GM18867 (cell line): ENCODE results near the gene ABHD17C.

Experiments
- ATAC-seq: cut with Tn5 transposase; IDR thresholded peaks from one replicate; pipeline ENCODE4 v1.9.1; 2021; ENCODE audit warnings: mild to moderate bottlenecking, moderate library complexity; ENCODE audit not compliant: unreplicated experiment

ABHD17C gene

DNA sequence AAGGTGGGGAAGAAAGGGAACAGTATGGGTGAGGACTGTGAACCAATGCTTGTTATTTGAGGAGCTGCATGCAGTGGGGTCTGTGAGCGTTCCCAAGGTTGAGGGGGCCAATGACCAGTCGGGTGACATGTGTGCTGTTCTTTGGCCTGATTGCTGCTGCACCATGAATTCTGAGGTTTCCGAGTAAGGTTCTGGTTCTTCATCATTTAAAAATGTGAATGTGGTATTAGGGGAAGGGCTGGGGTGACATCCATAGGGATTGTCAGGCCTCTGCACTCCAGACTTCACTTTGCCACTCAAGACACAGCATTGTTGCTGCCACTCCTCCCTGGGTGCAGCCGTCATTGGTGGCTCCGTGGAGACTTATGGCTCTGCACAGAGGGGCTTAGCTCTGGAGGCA lies 32.5 kb downstream of the ABHD17C start:
- no peak for ATAC-seq

DNA sequence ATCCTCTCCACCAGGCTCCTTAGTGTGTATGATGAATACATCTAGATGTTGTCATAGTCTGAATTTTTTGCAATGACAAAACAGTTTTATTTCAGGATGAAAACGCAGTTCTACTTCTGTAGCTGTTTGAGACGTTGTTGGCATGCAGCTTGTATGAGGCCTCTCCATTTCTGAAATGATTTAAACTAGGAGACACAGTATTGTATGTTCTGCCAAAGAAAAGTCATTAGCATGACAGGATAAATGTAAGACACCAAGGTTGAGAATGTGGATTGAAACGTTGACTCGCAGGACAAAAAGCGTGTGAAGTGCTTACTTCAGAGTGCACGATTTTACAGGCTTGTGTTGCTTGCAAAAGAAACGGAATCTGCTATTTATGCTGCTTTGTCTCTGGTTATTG lies 35.3 kb downstream of the ABHD17C start:
- no peak for ATAC-seq

DNA sequence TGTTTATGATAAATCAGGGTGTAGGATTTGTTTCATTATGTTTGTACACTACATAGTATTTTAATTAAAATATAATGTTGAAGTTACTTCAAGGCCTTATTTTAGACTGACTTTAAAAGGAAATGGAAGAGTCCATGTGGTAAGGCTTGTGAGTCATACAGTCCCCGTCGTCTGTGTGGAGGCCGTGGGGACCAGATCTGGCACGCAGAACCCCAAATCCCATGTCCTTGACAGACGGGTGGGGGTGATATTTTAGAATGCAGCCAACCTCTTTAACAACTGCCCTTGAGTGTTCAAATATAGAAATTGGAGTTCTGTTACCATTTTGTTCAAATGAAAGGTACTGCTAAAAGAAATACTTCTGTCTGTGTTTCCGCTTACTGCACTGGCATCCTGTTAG lies 35.8 kb downstream of the ABHD17C start:
- no peak for ATAC-seq

DNA sequence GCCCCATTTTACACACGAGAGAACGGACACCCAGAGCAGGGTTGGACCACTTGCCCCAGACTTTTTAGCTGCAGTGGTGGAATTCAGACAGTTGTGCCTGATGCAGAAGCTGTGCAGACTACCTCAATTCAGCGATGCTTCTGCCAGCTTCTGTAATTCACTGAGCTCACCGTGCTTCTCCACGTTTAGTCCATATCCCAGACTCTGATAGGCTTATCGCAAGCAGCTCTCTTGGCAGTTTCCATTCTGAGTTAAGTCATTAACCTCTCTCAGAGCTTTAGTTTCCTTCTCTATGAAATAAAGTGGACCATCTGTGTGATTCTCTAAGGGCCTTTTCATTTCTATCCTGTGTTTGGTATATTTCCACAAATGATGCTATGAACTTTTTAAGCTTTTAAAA lies 37.1 kb downstream of the ABHD17C start:
- ATAC-seq, result no peak

DNA sequence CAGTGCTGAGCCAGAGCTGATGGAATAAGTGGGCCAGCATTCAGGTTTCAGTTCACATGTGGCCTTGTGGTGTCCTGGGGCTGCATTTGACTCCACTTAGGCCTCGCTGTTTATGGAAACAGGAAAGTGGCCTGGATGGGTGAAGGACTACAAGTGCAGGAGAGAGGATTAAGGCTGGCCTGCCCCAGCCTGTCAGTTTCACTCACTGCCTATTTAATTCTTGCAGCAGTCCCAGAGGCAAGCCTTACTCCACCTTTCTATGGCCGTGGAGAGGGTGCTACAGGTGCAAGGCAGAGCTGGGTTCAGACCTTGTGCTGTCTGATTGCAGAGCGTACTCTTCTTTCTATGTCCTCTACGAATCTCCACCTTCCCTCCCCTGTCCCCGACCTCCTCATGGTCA lies 37.7 kb downstream of the ABHD17C start:
- no peak for ATAC-seq

DNA sequence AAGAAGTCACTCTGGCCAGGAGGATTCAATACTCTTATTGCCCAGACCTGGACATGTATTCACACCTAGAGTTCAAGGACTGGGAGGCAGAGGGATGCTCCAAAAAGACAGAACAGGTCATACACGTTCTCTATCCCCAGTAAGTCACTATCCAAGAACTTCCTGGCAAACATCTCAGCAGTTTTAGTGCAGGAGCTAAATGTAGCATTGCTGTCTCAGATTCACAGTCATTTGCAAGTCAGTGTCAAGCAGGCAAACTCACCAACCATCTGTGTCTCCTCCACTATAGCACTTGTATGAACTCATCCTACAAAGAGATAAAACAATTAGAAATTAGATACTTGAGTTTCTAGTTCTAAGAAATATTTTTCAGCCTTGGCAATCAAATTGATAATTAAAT lies 38.4 kb downstream of the ABHD17C start:
- ATAC-seq, result no peak

DNA sequence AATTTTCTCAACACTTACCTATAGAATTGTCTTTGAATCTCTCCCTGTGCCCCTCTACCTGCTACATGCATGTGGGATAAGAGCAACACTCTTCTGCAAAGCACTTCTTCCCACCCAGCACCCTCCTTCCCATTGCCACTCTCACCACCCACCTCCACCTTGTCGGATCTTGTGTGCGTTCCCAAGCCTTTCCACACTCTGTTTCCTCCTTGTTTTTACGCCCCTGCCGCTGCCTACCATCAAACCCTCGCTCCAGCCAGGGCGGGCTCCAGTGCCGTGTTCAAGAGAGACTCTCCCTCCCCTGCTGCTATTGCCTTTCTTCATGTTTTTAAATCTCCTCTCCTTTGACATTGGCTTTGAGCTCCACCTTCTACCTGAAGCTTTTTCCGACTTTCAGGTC lies 40.2 kb downstream of the ABHD17C start:
- no peak for ATAC-seq

DNA sequence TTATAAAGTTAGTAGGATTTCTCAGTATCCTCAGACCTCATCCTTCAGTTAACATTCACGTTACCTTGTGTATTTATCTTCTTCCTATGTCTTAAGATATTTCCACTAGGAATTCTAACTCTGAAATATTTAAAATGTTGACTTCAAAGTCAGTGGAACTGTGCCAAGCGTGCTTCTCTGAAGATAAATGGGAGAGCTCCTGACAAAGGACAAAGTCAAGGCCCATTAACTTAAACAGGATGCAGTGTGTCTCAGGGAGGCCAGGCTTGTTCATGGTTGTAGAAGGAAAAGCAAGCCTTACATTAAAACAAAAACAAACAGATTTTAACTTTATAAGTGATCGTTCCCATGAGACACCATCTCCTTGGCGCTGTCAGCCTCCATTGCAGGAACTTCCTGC lies 41.5 kb downstream of the ABHD17C start:
- ATAC-seq, result no peak

DNA sequence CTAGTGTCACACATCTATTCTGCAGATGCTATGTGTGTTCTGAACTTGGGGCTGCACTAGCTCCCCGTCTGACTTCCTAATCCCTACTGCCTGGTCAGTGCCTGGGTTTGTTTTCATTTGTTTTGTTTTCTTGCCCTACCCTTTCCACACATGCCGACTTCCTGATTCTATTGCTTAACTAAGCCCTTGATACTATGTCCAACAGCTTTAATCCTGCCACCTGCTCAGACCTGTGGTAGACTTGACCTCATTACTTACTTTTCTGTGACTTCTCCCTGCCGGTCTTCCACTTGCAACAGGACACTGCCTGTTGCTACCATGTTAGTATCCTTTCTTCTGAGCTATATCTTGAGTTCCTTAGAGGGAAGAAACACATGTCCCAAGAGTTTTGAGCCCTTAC lies 44.8 kb downstream of the ABHD17C start:
- ATAC-seq, result no peak

DNA sequence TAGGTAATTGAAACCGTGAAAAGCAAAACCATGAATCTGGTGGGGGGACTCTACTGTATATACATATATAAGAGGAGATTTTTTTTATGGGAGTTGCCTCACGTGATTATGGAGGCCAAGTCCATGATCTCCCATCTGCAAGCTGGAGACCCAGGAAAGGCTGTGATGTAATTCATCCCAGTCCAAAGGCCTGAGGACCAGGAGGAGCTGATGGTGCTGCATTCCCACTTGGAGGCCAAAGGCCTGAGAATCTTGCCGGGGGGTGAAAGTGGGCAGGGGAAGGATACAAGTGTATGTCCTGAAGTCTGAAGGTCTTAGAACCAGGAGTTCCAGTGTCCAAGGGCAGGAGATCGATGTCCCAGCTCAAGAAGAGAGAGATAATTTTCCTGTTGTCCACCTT lies 47.0 kb downstream of the ABHD17C start:
- ATAC-seq, result no peak

DNA sequence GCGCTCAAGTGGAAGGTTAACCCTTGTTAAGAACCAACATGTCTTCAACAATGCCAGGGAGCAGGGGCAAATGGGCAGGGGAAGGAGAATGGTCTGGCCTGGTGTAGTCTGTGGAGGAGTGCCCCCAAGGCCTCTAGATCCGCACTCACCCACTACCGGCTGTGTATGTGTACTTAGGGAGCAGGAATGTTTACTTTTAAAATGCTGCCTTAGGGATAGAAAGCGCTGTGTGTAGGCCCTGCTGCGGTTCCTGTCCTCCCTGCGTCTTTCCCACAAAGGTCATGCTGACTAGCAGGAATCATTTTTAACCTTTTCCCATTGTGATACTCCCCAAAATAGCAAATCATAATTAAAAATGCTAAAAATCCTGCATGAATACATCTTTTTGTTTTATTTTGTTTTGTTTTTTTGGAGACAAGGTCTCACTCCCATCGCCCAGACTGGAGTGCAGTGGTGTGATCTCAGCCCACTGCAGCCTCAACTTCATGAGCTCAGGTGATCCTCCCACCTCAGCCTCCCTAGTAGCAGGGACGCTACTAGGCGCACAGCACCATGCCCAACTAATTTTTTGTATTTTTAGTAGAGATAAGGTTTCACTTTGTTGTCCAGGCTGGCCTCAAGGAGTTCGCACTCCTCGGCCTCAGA lies 48.2 kb downstream of the ABHD17C start:
- no peak for ATAC-seq

DNA sequence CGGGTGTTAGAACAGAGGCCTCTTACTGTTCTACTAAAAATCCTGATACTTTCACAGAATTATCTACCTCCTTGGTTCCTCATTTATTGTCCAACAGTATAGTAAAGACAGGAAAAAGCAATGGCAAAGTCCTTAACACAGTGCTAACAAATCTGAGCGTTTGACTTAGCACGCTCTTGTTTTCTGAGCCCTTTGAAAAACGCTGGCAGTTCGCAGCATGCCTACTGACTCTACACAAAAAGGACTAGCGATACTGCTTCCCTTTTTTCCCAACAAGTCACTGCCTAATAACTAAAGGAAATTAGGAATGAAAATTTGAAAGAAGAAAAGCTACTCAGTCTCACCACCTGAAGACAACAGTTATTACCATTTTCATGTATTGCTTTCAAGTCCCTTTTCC lies 49.3 kb downstream of the ABHD17C start:
- ATAC-seq, result no peak

DNA sequence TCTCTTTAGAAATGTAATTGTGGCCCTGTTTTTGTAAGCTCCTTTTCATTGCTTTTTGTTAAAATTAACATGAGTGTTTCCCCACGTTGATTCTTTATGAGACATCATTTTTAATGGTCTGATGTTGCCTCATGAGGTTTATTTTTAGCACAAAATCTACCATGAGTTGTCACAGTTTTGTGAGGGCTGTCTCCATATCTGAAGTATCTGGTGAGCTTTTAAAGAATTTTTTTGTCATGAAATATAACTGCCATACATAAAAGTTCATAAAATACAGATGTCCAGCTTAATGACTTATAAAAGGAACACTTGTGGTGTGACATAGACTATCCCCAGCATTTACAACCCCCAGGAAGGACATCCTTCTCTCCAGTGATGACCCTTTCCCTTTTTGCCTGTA lies 49.7 kb downstream of the ABHD17C start:
- no peak for ATAC-seq

DNA sequence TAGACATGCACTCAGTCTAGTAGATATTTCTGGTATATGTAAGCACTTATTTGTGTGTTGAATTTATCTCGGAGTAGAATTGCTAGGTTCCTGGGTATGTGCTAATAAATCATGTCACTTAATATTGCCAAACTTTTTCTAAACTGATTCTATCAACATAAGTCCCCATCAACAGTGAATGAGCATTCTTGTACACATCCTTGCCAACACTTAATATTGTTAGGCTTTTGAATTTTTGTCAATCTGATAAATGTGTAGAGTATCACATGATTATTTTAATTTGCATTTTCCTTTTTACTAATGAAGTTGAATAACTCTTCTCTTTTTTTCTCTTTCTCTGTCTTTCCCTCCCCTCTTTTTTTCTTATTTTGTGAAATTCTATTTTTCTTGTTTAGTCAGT lies 50.8 kb downstream of the ABHD17C start:
- ATAC-seq, result no peak

DNA sequence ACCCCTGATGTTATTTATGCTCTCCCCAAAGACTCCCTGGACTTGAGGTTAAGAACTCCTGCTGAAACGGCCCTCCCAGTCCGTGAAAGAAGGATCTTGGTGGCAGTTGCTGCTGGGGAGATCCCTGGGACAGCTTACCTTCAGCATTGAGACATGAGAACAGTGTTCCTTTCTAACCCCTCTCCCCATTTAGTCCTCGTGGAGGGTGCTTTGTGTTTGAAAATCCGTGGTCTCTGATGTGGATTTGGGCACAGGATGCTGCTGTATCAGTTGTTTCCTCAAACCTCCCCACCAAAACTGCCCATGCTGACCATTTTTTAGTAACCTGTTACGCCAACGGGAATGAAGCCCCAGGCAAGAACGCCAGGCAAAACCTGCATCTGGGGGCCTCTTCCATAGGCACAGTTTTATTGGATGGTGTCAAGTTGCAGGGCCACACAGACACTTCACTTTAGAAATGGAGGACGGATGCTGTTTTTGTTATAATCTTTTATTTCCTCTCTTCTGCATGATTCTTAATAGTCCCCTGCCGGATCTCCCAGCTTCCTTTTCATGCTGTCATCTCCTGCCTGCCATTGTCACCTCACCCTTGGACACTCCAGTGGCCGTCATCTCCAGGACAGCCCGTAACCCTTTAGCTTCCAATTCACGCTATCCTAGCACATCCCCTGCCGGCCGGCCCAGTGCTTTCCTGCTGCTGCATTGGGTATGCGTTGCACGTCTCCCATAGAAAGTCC lies 52.4 kb downstream of the ABHD17C start:
- ATAC-seq, result no peak

DNA sequence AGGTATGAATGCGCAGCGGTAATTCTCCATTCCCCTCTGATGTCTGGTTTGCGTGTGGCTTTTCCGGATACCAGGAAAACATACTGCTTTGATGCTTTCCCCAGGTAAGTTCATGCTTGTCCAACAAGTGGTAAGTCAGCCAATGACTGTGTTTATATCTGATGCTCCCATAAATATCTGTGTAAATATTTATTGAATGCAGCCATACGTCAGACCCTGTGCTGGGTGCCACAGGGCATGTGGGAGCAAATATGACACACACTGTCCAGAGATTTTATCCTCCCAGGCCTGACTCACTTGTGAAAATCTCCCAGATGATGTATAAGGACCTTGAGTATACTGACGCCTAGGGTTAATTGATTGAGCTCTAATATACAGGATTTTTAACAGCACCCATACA lies 54.5 kb downstream of the ABHD17C start:
- ATAC-seq, result no peak

DNA sequence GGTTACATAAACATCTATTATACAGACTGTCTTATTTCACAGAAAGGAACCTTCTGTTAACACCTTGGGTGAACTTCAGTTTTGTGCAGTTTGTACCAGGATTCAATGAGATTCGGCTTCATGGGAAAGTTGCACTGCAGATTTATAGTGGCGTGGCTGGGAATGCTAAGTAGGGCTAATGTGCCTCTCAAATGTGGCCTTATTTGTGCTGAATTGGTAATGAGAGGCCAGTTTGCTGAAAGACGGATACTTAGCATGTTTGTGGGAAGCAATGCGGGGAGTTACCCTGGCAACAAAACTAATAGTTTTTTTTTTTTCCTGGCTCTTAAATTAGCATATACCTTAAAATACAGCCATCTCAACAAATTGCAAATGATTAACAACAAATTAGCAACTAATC lies 55.5 kb downstream of the ABHD17C start:
- no peak for ATAC-seq

DNA sequence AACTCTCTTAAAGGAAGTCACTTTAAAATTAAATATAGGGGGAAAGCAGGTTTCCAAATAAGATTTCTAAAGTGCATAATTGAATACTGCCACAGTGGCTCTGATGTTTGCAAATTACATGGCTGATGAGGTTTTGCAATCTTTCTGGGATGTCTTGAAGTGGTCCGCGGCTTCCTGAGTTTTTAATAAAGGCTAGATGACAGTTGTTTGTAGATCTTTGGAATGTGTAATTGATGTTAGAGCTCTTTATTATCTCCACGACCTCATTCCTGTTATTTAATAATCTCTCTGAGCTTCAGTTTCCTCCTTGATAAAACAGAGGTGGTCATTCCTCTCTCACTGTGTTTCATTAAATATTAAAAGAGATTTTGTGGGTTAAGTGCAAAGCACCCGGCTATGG lies 57.1 kb downstream of the ABHD17C start:
- no peak for ATAC-seq

DNA sequence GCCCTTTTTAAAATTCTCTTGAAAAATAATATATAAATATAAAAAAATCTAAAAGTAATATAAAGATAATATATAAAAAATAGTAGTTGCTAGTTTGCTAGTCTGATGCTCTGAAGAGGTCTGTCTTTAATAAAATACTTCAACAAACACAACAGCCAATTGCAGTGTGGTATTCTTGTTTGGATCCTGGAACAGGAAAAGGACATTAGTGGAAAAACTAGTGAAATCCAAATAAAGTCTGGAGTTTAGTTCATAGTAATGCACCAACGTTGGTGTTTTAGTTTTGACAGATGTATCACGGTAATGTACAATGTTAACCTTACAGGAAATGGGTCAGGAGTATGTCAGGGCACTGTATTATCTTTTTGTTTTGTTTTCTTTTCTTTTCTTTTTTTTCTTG lies 58.1 kb downstream of the ABHD17C start:
- ATAC-seq, result no peak

DNA sequence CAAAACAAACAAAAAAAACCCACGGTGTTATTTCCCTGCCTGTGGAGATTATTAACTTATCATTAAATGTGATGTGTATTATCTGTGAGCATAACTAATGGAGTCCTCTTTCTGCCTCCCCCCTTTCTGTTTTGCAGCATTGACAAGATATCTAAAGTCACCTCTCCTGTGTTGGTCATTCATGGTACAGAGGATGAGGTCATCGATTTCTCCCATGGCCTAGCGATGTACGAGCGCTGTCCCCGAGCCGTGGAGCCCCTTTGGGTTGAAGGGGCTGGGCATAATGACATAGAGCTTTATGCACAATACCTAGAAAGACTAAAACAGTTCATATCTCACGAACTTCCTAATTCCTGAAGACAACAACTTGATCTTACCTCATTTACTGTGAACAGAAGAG lies 58.9 kb downstream of the ABHD17C start:
- no peak for ATAC-seq

DNA sequence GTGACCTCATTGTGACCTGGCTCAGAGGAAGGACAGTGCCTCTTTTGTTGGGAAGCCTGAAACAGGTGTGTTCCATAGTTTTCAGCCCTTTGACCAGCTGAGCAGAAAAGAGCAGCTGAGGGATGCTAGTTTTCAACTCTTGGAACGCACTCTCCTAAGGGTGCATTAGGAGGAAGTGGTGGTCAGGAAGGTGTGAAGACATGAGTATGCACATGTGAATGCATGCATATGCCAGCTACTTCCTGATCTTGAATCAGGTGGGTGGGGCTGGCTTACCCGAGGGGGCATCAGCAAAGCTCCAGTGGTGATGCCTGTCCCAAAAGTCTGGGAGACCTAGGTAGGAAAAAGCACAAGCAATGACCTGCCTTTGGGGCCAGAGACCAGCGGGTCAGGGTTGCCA lies 60.8 kb downstream of the ABHD17C start:
- no peak for ATAC-seq

DNA sequence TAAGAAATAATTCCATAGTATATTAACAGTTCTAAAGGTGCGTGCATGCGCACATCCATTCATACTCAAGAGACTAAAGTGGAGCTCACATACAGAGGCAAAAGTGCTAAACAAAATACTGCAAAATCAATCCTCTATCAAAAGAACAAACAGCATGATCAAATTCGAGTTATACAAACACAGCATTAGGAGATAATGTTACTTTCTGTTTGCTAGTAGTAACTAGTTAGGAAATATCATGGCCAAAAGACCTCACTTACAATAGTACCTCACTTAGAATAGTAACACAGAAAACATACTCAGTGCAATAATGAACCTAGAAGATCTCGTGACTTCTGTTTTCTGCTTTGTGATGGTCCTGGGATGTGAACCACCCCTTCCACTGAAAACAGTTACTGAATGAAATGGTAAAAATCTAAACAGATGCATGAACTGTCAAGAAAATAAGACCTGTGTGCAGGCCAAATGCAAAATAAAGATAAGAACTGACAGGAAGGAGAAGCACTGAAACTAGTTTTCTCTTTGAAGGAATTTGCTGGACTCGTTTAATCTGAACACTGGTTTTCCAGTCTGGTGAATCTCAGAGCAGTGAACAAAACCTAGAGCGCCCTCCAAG lies 63.1 kb downstream of the ABHD17C start:
- no peak for ATAC-seq

DNA sequence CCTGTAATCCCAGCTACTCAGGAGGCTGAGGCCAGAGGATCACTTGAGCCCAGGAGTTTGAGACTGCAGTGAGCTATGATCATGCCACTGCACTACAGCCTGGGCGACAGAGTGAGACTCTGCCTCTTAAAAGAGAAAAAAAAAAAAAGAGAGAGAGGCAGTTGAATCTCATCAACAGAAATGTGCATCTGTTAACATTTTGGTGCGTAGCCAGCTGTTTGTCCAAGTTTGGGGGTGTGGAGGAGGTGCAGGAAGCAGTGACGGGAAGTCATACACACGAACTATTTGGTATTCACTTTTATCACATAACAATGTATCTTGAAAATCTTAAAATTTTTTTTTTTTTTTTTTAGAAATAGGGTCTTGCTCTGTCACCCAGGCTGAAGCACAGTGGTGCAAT lies 65.8 kb downstream of the ABHD17C start:
- ATAC-seq, result no peak
